ENCODE results near the gene SMAD6. TPM values are rescaled to one million over a fixed set of nuclear protein-coding genes. Genes with fewer than 3 reads are reported as not detected.

Gene SMAD6
- total and polyA plus RNA-seq, 2 donors (not counting 1 experiment from before 2014, with no cell fraction given): 1.2 to 8.9 TPM

DNA sequence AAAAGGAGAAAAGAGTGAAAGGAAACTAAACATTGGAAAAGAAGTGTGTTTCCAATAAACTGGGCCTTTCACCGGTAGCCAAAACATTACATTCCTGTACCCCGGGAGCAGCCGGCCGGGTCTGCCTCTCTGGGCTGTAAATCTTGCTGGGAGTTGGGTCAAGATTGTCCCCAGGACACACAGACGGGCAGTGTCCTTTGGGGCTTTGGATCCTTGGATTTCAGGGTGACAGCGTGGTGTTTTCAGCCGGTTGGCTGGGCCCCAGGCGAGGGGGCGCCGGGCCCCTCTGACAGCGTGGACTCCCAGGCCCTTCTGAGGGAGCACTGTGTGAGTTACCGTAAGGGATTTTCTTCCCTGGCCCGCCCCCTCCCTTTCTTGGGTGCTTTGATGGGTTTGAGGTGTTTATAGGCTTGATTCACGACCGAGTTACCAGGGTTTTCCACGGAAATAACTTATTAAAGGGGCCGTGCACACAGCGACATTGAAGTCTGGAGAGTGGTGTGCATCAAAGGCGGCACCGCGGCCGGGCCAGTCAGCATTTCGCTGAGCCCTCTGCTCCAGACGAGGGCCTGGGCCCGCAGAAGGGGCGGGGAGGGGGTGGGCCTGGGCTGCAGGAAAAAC is 27.4 kb downstream of the SMAD6 start:
- no peak for TF ChIP-seq EZH2 (IDR thresholded peaks at IDR 0.05; ENCODE audit: low read length, missing control alignments)
- TF ChIP-seq, protein P1, sequence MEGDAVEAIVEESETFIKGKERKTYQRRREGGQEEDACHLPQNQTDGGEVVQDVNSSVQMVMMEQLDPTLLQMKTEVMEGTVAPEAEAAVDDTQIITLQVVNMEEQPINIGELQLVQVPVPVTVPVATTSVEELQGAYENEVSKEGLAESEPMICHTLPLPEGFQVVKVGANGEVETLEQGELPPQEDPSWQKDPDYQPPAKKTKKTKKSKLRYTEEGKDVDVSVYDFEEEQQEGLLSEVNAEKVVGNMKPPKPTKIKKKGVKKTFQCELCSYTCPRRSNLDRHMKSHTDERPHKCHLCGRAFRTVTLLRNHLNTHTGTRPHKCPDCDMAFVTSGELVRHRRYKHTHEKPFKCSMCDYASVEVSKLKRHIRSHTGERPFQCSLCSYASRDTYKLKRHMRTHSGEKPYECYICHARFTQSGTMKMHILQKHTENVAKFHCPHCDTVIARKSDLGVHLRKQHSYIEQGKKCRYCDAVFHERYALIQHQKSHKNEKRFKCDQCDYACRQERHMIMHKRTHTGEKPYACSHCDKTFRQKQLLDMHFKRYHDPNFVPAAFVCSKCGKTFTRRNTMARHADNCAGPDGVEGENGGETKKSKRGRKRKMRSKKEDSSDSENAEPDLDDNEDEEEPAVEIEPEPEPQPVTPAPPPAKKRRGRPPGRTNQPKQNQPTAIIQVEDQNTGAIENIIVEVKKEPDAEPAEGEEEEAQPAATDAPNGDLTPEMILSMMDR (conservative IDR thresholded peaks at IDR 0.05 in 1 of 2, IDR thresholded peaks at IDR 0.05 in 1 of 2; ENCODE audit: low read depth in 1 of 2, low read length in 2 of 2): no peak
- no peaks in the 10 kb centered on the region for H4K20me1 ChIP-seq (ENCODE audit: control insufficient read depth, extremely low read depth, insufficient read depth, low read length)
- peak overlapping the region; percentile 65 for H3K4me2 ChIP-seq (ENCODE audit: extremely low read depth, insufficient read depth, low read length)
- H3K9ac ChIP-seq (ENCODE audit: insufficient read depth, low read length): peak overlapping the region; percentile 58
- DNase-seq (ENCODE audit: low read depth in 2 of 2): peak in 1 of 2 donors; percentile 67
- H3K9me3 ChIP-seq (ENCODE audit: control insufficient read depth, insufficient read depth, low read depth, low read length): no peaks in the 10 kb centered on the region
- peaks cover 12% of the 10 kb centered on the region for H3K4me1 ChIP-seq (ENCODE audit: control insufficient read depth, extremely low read depth, insufficient read depth, low read length)
- peak overlapping the region; percentile 80 for H3K27ac ChIP-seq (ENCODE audit: insufficient read depth, low read length)
- H3K36me3 ChIP-seq (ENCODE audit: control insufficient read depth, insufficient read depth, low read length): no peaks in the 10 kb centered on the region
- peak overlapping the region; percentile 45 for H2AFZ ChIP-seq (ENCODE audit: low read length)
- peak overlapping the region in 2 of 4 experiments; percentile 10 to 31 for H3K4me3 ChIP-seq (replicated peaks in 1 of 4; ENCODE audit: control extremely low read depth in 1 of 4, insufficient read depth in 1 of 4, low read depth in 3 of 4, low read length in 4 of 4)
- peaks cover 2% of the 10 kb centered on the region for H3K79me2 ChIP-seq (ENCODE audit: control insufficient read depth, insufficient read depth, low read length)
- no peaks in the 10 kb centered on the region for H3K27me3 ChIP-seq (ENCODE audit: control insufficient read depth, insufficient read depth, low read length)

GRCh38 chr15:66730168-66731021 is 28.4 kb downstream of the SMAD6 start:
- Histone ChIP-seq H3K27me3 (ENCODE audit: control insufficient read depth, insufficient read depth, low read length) (no peaks in the 10 kb centered on the region), H3K27ac (ENCODE audit: insufficient read depth, low read length) (peak overlapping the region; percentile 80), H4K20me1 (ENCODE audit: control insufficient read depth, extremely low read depth, insufficient read depth, low read length) (no peaks in the 10 kb centered on the region), H3K9me3 (ENCODE audit: control insufficient read depth, insufficient read depth, low read depth, low read length) (no peaks in the 10 kb centered on the region), H2AFZ (ENCODE audit: low read length) (no peak overlapping the region), H3K36me3 (ENCODE audit: control insufficient read depth, insufficient read depth, low read length) (no peaks in the 10 kb centered on the region), H3K4me3 (replicated peaks in 1 of 4; ENCODE audit: control extremely low read depth in 1 of 4, insufficient read depth in 1 of 4, low read depth in 3 of 4, low read length in 4 of 4) (no peak overlapping the region), H3K4me2 (ENCODE audit: extremely low read depth, insufficient read depth, low read length) (peak overlapping the region; percentile 65), H3K79me2 (ENCODE audit: control insufficient read depth, insufficient read depth, low read length) (peaks cover 4% of the 10 kb centered on the region), H3K9ac (ENCODE audit: insufficient read depth, low read length) (no peak overlapping the region), H3K4me1 (ENCODE audit: control insufficient read depth, extremely low read depth, insufficient read depth, low read length) (peaks cover 17% of the 10 kb centered on the region)
- no peak for TF ChIP-seq EZH2 (IDR thresholded peaks at IDR 0.05; ENCODE audit: low read length, missing control alignments)
- TF ChIP-seq, protein P1 (conservative IDR thresholded peaks at IDR 0.05 in 1 of 2, IDR thresholded peaks at IDR 0.05 in 1 of 2; ENCODE audit: low read depth in 1 of 2, low read length in 2 of 2): no peak
- DNase-seq (ENCODE audit: low read depth in 2 of 2): peak in 1 of 2 donors; percentile 76

GRCh38 chr15:66733976-66734375 is 31.9 kb downstream of the SMAD6 start:
- H3K27ac ChIP-seq (ENCODE audit: insufficient read depth, low read length): peak overlapping the region; percentile 44
- H3K9ac ChIP-seq (ENCODE audit: insufficient read depth, low read length): no peak overlapping the region
- H2AFZ ChIP-seq (ENCODE audit: low read length): peak overlapping the region; percentile 59
- no peak overlapping the region for H3K4me3 ChIP-seq (replicated peaks in 1 of 4; ENCODE audit: control extremely low read depth in 1 of 4, insufficient read depth in 1 of 4, low read depth in 3 of 4, low read length in 4 of 4)
- peaks cover 7% of the 10 kb centered on the region for H3K79me2 ChIP-seq (ENCODE audit: control insufficient read depth, insufficient read depth, low read length)
- no peaks in the 10 kb centered on the region for H3K9me3 ChIP-seq (ENCODE audit: control insufficient read depth, insufficient read depth, low read depth, low read length)
- TF ChIP-seq EZH2 (IDR thresholded peaks at IDR 0.05; ENCODE audit: low read length, missing control alignments): no peak
- TF ChIP-seq, protein P1 (conservative IDR thresholded peaks at IDR 0.05 in 1 of 2, IDR thresholded peaks at IDR 0.05 in 1 of 2; ENCODE audit: low read depth in 1 of 2, low read length in 2 of 2): no peak
- no peak for DNase-seq (ENCODE audit: low read depth in 2 of 2)
- H3K4me1 ChIP-seq (ENCODE audit: control insufficient read depth, extremely low read depth, insufficient read depth, low read length): peaks cover 18% of the 10 kb centered on the region
- no peaks in the 10 kb centered on the region for H3K27me3 ChIP-seq (ENCODE audit: control insufficient read depth, insufficient read depth, low read length)
- no peaks in the 10 kb centered on the region for H4K20me1 ChIP-seq (ENCODE audit: control insufficient read depth, extremely low read depth, insufficient read depth, low read length)
- H3K4me2 ChIP-seq (ENCODE audit: extremely low read depth, insufficient read depth, low read length): peak overlapping the region; percentile 75
- no peaks in the 10 kb centered on the region for H3K36me3 ChIP-seq (ENCODE audit: control insufficient read depth, insufficient read depth, low read length)

Measured in fibroblast of lung (primary cell).